ENCODE data around the gene WIPF2. TPM values are rescaled to one million over a fixed set of nuclear protein-coding genes. Genes with fewer than 3 reads are reported as not detected.

The WIPF2 gene
- total and polyA plus RNA-seq, 12 donors = 5.2 to 30.2 (median 15.2) TPM

- Histone ChIP-seq H3K36me3 (replicated peaks in 1 of 2) (no peaks in the 10 kb centered on the region), H3K4me3 (peak overlapping the region in 1 of 4 donors; percentile 59), H3K27ac (peak overlapping the region; percentile 42 to 96 (median 71)), H3K27me3 (no peaks in the 10 kb centered on the region), H3K4me1 (replicated peaks in 1 of 2) (peaks cover 87 to 94% of the 10 kb centered on the region in 2 donors), H3K9me3 (replicated peaks in 1 of 3) (no peaks in the 10 kb centered on the region)
- 0 to 2% (median 0%) methylated on average over 4 of the region's 4 CpGs for WGBS, 4 donors
- peak in 5 of 7 donors; percentile 49 to 72 (median 67) for DNase-seq
- TF ChIP-seq POLR2A (IDR thresholded peaks at IDR 0.05) (no peak), CTCF (IDR thresholded peaks at IDR 0.05) (no peak)
- intact Hi-C loops (cut with DNase I) = no loop called here
Observed at GRCh38 chr17:40321961-40322357, 102.9 kb downstream of the WIPF2 start.

GRCh38 chr17:40322358-40323315 lies 103.5 kb downstream of the WIPF2 start:
- WGBS, 4 donors = 5 to 8% (median 7%) methylated on average over 7 to 19 of the region's 19 CpGs
- H3K9me3 ChIP-seq (replicated peaks in 1 of 3) = no peaks in the 10 kb centered on the region
- peak overlapping the region in 1 of 4 donors; percentile 59 for H3K4me3 ChIP-seq
- DNase-seq = peak; percentile 67 to 88 (median 79)
- intact Hi-C loops (cut with DNase I) = no loop called here
- H3K4me1 ChIP-seq (replicated peaks in 1 of 2) = peaks cover 88 to 94% of the 10 kb centered on the region in 2 donors
- no peaks in the 10 kb centered on the region for H3K36me3 ChIP-seq (replicated peaks in 1 of 2)
- TF ChIP-seq POLR2A (IDR thresholded peaks at IDR 0.05) (peak; percentile 23 to 30), CTCF (IDR thresholded peaks at IDR 0.05) (no peak)
- peak overlapping the region; percentile 42 to 96 (median 71) for H3K27ac ChIP-seq
- no peaks in the 10 kb centered on the region for H3K27me3 ChIP-seq

- intact Hi-C loops (cut with DNase I) = no loop called here
- no peaks in the 10 kb centered on the region for H3K27me3 ChIP-seq
- WGBS, 4 donors = 33 to 57% (median 38%) methylated on average over 6 to 10 of the region's 10 CpGs
- no peaks in the 10 kb centered on the region for H3K36me3 ChIP-seq (replicated peaks in 1 of 2)
- H3K9me3 ChIP-seq (replicated peaks in 1 of 3) = no peaks in the 10 kb centered on the region
- DNase-seq = peak; percentile 70 to 87 (median 81)
- H3K4me1 ChIP-seq (replicated peaks in 1 of 2) = peaks cover 96 to 100% of the 10 kb centered on the region in 2 donors
- no peak for TF ChIP-seq POLR2A (IDR thresholded peaks at IDR 0.05)
- TF ChIP-seq CTCF (IDR thresholded peaks at IDR 0.05) = no peak
- peak overlapping the region; percentile 42 to 96 (median 72) for H3K27ac ChIP-seq
- H3K4me3 ChIP-seq = peak overlapping the region in 1 of 4 donors; percentile 59
Observed at GRCh38 chr17:40323391-40324381, 104.6 kb downstream of the WIPF2 start.

All from adrenal gland (tissue), 12 donors.